ENCODE results near the gene IGSF6.
A peak's percentile ranks its signal among the peaks of the same experiment; 100 is the strongest.
"Not testable (repeated sequence)": the region's sequence is repeated elsewhere in the genome, so short reads cannot be mapped to it uniquely, and the experiment has no call there.

IGSF6 gene

DNA sequence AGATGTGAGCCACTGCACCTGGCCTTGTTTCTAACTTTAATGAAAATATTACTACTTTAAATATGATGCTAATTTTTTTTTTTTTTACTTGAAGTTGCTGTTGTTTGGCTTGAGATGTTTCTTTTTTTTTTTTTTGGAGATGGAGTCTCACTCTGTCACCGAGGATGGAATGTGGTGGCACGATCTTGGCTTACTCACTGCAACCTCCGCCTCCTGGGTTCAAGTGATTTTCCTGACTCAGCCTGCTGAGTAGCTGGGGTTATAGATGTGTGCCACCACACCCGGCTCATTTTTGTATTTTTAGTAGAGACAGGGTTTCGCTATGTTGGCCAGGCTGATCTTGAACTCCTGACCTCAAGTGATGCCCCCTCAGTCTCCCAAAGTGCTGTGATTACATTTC is 23.6 kb downstream of the IGSF6 start:
- DNase-seq (ENCODE audit: low spot score): no peak

DNA sequence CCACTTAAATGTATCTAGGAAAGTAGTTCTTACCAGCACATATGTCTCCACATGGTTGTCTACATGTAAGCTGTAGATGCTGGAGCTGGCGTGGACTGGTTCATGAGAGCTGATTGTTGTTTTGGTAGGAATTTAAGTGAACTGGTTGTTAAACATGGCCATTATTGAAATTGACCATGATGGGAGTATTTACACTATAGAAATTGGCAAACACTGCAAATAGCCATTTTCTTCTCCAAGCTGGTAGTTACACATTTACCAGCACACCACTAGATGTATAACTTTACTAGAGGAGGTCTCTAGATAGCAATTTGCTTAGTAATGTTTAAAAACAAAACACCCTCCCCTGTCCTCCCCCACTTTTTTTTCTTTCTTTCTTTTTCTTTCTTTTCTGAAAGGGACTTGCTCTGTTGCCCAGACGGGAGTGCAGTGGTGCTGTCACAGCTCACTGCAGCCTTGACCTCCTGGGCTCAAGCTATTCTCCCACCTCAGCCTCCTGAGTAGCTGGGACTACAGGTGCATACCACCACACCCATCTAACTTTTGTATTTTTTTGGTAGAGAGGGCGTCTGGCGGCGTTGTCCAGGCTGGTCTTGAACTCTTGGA is 24.2 kb downstream of the IGSF6 start:
- no peak for DNase-seq (ENCODE audit: low spot score)

DNA sequence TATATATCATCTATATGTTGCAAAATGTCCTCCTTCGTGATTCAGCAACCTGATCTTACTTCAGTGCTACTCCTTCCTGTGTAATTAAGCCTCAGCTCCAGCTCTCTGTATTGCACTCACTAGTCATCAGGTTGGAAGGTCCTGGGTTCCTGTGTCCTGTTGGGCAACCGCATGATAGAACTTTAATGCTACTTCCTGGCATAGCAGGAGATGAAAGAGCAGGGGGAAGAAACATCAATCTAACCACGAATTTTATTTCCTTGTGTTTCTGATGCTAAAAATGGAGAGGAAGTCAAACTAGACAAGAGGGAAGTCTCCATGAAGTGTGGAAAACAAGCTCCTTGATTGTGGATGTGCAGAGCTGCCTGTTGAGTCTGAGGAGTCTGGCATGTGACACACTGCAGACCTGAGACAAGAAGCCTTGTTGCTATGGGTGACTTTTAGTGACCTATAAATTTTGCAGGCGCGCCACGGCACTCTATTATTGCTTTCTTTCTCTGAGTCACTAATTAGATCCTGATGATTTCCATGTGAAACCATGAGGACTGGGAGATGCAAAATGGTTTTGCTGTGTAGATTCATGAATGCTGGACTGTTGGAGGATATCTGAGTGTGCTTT is 25.6 kb downstream of the IGSF6 start:
- no peak for DNase-seq (ENCODE audit: low spot score)

DNA sequence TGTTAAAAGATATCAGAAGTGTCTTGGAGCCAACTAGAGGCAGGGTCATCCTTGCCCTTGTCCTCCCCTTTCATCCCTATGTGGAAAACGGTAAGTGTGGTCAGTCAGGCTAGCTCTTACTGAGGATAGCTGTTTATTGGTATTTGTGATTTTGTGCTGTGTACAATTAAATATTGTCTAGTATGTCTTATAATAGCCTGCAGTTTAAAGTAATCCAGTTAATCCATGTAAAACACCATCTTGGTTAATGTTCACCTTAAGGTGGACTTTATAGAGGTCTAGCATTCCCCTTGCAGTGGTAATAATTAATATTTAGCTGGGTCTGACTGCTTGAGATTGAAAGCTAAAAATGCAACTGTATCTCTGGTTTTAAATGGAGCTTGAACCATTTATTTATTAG is 27.4 kb downstream of the IGSF6 start:
- DNase-seq (ENCODE audit: low spot score): no peak

DNA sequence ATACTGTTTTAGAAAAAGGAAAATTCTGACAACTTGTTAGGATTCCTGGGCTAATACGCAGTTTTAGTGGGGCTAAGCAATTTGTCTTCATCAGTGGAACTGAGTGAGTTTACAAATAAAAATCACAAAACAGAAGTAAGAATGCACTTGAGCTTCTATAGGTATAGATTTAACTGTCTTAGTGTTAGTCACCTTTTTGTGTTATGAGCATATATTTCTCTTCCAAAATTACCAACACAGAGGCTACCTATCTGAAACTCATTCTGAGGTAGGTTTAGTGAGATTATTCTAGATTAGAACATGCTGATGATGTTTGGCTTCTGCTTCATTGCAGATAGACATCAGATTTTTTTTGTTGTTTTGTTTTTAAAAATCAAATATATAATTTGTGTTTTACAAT is 29.9 kb downstream of the IGSF6 start:
- no peak for DNase-seq (ENCODE audit: low spot score)

DNA sequence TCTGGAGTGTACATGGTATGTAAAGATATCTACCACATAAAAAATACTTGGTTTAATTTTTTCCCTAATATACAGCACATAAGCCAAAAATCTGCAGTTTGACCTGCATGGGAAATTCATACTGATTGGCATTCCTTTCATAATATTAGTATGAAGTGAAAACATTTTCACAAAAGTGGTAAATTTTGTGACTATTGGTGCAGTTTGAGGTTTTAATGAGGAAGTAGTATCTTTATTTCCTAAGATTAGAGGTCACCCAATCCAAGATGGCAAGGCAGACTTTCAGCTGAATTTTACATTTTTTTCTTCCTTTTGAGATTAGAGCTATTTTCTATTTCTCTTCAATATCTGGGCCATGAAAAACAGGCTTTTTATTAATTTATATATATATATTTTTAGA is 31.8 kb downstream of the IGSF6 start:
- no peak for DNase-seq (ENCODE audit: low spot score)

DNA sequence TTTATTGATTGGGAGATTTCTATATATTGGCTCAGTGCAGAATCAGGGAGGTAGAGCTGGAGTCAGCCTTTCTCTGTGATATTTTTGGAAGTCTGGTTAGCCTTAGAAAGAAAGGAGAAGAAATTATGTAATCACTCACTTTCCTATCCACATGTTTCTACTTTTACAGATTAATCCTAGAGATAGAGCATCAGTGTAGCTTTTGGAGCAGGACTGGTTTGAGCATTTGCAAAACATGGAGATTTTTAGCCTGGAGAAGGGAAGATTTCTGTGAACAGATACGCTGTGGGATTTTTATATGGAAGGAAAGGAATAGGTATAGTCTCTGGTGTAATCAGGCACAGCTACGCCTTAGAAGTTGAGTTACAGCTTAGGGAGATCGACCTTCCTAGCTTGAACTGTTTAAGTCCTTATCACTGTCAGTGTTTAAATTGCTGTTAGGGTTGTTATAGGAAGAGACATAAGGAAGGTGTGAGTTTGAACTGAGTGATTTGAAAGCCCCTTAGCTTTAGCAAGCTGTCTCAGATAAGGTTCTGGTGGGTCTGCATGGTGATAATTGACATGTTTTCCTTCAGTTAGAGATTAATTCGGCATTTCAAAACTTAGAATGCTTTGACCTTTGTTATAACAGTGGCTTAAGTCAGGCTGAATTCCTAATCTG is 32.5 kb downstream of the IGSF6 start:
- no peak for DNase-seq (ENCODE audit: low spot score)

DNA sequence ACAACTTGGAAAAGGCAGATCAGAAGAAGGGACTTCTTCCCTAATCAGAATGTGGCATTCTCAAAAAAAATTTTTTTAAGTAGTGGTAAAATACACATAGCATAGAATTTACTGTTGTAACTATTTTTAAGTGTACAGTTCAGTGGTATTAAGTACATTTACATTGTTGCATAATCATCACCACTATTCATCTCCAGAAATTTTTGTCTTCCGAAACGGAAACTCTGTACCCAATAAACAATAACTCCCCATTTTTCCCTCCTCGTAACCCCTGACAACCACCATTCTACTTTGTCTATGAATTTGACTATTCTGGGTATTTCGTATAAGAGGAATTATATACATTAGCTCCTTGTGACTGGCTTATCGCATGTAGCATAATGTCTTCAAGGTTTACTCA is 34.1 kb downstream of the IGSF6 start:
- DNase-seq (ENCODE audit: low spot score): no peak

DNA sequence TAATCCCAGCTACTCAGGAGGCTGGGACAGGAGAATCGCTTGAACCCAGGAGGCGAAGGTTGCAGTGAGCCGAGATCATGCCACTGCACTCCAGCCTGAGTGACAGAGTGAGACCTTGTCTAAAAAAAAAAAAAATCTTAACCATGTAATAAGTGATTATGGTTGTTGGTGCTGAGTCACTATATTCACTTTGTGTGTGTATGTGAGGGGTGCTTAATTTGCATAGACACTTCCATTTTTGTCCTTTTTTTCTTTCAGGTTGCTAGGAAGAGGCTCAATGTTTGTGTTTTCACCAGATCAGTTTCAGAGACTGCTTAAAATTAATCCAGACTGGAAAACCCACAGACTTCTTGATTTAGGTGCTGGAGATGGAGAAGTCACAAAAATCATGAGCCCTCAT is 34.8 kb downstream of the IGSF6 start:
- DNase-seq (ENCODE audit: low spot score): no peak

DNA sequence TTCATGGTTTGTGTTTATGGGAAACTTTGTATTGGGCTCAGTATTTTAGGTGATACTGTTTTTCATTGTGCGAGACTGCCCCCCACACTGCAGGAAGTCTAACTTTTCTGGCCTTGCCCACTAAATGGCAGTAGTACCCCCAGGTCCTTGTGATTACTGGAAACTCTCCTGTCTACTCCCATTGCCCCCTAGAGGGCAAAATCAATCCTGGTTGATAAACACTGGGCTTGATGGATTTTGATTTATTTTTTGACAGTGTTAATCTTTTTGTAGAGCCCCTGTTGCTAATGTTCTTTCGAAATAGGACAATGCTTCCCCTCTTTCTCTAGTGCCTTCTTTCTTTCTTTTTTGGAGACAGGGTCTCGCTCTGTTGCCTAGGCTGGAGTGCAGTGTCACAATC is 37.5 kb downstream of the IGSF6 start:
- DNase-seq (ENCODE audit: low spot score): no peak

DNA sequence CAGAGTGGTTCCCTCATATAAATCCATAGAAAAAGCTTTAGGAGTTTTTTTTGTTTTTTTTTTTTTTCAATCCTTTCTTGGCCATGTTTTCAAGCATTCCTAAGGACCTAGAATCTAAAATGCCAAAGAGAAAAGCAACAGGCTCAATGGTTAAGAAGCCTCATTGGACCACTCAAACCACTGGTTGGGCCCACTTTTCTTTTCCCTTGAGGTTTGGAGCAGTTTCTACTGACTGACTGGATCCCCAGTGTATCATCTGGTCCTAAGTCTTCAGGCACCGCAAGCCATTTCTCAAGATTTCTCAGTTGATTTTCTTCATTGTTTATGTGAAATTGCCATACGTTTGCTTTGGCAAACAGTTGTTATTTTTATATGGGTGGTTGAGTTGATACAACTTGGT is 38.6 kb downstream of the IGSF6 start:
- DNase-seq (ENCODE audit: low spot score): no peak

DNA sequence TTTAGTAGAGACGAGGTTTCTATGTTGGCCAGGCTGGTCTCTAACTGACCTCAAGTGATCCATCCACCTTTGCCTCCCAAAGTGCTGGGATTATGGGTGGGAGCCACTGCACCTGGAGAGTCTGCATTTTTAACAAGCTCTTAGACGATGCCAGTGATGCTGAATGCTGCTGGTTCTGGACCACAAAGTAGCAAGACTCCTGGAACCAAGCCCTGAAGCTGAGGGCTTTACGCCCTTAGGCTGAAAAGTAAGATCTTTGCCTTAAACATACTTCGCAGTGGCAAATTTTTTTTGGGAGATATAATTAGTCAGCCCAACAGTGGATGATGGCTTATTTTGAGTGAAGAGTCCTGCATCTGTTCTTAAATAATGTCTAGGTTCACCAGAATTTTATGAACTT is 39.0 kb downstream of the IGSF6 start:
- DNase-seq (ENCODE audit: low spot score): no peak

DNA sequence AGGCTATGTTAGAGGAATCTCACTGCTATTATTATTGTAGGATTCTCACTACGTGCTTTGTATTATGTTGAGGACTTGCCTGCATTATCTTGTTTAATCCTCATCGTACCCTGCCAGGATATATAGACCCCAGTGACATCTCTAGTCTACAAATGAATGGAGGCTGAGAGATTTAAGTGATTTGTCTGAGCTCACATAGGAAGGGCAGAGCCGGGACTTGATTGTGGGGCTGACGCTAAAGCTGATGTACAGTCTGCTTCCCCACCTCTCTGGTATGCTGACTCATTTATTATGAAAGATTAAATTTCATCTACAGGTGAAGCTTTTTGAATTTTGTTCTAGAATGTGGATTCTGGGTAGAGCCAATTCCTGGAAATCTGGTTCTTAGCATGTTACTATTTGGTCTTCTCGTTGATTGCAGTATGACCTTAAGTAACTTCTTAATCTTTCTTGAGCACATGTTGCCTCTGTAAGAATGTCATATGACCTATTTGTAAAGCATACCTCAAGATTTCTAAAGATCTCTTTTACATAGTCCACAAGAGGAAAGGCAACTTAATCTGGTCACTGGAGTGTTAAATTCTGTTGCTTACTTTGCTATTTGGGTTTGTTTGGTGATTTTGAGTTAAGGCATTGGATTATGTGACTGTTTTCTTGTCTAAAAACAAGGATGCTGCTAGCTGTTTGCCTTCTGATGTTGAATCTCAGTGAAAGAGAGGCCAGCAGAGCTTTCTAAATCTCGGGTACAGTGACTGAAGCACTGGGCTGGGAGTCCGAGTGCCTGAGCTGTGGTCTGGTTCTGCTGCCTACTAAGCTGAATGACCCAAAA is 40.6 kb downstream of the IGSF6 start:
- DNase-seq (ENCODE audit: low spot score): no peak

DNA sequence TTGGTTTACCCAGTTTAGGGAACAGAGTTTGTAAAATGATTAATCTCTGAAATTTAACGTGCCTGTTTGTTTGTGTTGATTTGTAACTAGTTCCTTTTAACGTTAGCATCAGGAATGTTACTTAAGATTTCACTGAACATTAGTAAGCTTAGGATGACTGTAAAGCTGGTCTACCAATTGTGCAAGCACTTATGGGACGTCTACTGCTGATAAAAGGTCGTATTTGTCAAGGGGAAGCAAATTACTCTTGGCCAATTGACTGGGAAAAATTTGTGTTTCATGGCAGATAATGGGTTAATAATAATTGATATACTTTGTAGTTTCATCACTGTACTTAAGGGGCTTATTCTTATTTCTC is 41.2 kb downstream of the IGSF6 start:
- no peak for DNase-seq (ENCODE audit: low spot score)

DNA sequence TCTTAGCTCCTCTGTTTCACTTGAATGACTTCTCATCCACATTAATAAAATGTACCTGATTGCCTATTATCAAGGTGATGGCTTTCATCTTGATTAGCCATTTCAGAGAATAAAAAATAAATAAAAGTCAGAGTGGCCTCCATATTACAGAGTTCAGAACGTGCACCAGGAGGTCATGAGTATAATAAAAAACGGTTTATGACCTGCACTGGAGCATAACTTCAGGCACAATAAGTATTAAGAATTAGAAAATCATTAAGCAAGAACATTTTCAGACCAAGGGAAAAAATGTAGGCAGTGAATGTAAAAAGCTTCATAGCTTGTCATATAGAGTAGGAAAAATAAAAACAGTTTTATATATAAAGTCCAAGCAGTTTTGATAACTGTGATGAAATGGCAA is 41.6 kb downstream of the IGSF6 start:
- no peak for DNase-seq (ENCODE audit: low spot score)

DNA sequence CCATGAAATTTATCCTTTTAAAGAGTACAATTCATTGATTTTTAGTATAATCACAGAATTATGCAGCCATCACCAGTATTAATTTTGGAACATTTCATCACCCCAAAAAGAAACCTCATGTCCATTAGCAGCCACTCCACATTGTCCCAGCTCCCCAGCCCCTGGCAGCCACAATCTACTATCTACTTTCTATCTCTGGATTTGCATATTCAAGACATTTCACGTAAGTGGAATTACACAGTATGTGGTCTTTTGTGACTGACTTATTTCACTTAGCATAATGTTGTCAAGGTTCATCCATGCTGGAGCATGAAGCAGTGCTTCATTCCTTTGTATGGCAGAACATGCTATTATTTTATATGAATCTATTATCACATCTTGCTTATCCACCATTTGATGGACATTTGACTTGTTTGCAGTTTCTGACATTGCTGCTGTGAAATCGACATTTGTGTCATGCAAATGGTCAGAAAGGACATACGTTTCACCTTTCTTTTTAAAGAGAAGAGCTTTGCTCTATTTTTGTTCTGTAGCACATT is 42.3 kb downstream of the IGSF6 start:
- no peak for DNase-seq (ENCODE audit: low spot score)

DNA sequence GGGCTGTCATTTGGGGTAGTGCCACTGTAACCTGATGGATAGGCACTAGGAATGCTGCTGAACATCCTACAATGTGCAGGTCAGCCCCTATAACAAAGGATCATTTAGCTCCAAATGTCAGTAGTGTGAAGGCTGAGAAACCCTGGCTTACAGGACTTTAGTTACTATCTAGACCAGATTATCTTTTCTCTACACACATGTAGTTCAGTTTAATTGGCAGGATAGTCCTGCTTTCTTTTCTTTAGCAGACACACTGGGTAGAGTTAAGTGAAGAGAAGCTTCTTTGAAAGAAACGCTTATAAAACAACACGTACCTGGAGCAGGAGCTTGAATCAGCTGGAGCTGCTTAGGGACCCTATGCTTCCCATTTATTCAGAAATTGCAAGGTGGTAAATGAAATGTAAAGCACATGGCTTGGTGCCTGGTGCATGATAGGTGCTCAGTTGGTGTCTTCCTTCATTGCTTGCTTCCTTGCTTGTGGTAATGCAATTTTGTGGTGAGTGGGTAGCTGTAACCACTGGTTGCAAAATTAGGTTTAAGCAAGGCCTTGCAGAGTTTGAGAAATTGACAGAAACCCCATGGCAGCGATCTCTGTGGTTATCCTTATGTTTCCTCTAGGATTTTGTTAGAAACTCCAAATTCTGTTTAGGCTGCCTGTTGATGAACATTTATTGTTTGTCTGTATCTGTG is 43.6 kb downstream of the IGSF6 start:
- no peak for DNase-seq (ENCODE audit: low spot score)

DNA sequence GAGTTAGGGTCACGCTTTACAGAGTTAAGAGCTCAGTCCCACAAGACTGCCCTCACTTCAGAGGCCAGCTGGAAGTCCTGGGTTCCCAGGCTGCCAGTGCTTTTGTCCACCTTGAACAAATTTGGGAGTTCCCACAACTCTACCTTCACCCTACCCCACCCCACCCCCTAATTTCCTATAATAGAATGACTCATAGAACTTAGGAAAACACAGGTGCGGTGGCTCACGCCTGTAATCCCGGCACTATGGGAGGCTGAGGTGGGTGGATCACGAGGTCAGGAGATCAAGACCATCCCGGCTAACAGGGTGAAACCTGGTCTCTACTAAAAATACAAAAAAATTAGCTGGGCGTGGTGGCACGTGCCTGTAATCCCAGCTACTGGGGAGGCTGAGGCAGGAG is 46.6 kb downstream of the IGSF6 start:
- DNase-seq (ENCODE audit: low spot score): not testable (repeated sequence)

DNA sequence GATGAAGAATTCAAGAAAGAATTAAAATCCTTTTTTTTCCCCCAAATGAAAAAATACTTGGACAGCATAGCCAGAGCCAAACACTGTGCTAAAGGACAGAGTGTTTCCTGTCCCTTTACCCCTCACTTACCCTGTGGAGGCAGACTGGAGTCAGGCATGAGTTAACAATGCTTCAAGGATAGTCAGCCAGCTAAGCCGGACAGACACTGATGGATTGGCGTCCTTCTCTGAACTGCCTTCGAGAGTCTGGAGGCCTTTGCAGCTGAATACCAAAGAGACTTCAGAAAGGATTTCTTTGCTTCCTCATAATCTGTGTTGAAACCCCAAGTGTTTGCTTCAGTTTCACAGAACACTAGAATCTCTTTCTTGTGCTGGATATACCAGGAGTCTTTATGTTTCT is 48.5 kb downstream of the IGSF6 start:
- DNase-seq (ENCODE audit: low spot score): peak; percentile 18

DNA sequence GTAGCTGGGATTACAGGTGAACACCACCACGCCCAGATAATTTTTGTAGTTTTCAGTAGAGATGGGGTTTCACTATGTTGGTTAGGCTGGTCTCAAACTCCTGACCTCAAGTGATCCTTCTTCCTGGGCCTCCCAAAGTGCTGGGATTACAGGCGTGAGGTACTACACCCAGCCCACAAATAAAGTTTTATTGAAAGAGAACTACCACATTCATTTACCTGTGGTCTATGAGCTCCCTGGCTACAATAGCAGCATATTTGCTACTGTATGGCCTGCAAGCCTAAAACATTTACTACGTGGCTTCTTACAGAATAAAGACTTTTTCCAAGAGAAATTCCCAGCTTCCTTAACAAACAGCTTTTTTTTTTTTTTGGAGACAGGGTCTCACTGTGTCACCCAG is 49.6 kb downstream of the IGSF6 start:
- DNase-seq (ENCODE audit: low spot score): no peak

DNA sequence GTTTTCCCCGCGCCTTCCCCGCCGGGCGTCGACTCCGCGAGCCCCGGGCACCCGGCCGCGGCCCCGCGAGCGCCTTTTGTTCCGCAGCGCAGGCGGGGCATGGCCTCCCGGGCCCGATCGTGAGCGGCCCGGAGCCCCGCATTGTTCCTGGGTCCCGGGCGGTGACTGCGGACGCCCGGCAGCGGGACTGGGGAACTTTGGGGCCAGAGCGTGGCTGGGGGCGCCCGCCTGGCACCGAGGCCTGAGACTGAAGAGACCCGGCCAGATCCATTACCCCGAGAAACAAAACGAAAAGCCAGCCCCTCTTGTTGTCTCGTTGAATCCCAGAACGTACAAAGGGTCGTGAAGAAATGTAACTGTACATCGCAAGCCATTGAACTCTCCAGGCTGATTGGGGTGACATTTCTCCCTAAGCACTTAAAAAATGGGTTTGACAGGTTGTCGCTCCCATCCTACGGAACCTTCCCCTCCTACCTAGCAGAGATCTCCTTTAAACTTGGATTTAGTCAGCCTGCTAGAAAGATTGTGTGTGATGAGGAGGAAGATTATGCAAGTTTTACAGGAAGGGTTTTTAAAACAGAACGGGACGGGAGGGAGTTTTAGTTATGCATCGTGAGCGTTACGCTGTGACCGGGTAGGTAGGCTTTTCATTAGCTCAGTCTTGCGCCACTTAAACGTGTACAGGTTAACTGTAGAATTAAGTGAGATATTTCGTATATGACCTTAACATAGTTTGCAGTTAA is 52.2 kb downstream of the IGSF6 start:
- DNase-seq (ENCODE audit: low spot score): peak; percentile 16
